Stimulated activated effector memory CD8-positive, alpha-beta T cell treated with anti-CD3 and anti-CD28 coated beads, Interleukin-12 subunit alpha, Interleukin-12 subunit beta, amount 100 ng/mL, for 72 hours (primary cell): Measurements from ENCODE around the gene SULT2B1.

Experiments
- ATAC-seq: fragments of 150-1000 bp; cut with Tn5 transposase; 2 replicates; pipeline ENCODE4 v1.10.0; 2021
- DNase-seq, 2 donors: peaks; one replicate each; pipeline ENCODE4 v3.0.0; 2021 to 2022; ENCODE audit warnings: low spot score in 2 of 2
- H3K27ac Mint-ChIP-seq: one replicate; pipeline ENCODE4 v1.8.0; 2022; ENCODE audit warnings: mild to moderate bottlenecking, mixed read lengths
- H3K36me3 Mint-ChIP-seq: one replicate; pipeline ENCODE4 v1.8.0; 2022; ENCODE audit warnings: mild to moderate bottlenecking, mixed read lengths
- H3K4me1 Mint-ChIP-seq: one replicate; pipeline ENCODE4 v1.8.0; 2022; ENCODE audit warnings: mixed read lengths
- H3K4me3 Mint-ChIP-seq: one replicate; pipeline ENCODE4 v1.8.0; 2022; ENCODE audit warnings: mild to moderate bottlenecking, mixed read lengths
- H3K9me3 Mint-ChIP-seq: one replicate; pipeline ENCODE4 v1.8.0; 2022; ENCODE audit warnings: mixed read lengths

SULT2B1 gene

GRCh38 chr19:48598996-48599700, 47.2 kb downstream of the SULT2B1 start:
- peak overlapping the region; percentile 56 for H3K27ac Mint-ChIP-seq
- H3K9me3 Mint-ChIP-seq, result no peaks in the 10 kb centered on the region
- H3K4me3 Mint-ChIP-seq, result no peak overlapping the region
- ATAC-seq (no peak), DNase-seq (no peak)
- peaks cover 12% of the 10 kb centered on the region for H3K4me1 Mint-ChIP-seq
- peaks cover 24% of the 10 kb centered on the region for H3K36me3 Mint-ChIP-seq

- no peak for ATAC-seq
- H3K36me3 Mint-ChIP-seq, result peaks cover 9% of the 10 kb centered on the region
- peaks cover 5% of the 10 kb centered on the region for H3K4me1 Mint-ChIP-seq
- no peaks in the 10 kb centered on the region for H3K9me3 Mint-ChIP-seq
- H3K27ac Mint-ChIP-seq, result no peak overlapping the region
- DNase-seq, result no peak
- no peak overlapping the region for H3K4me3 Mint-ChIP-seq
These were observed 48.9 kb downstream of the SULT2B1 start for GRCh38 chr19:48600679-48601417.

- no peak overlapping the region for H3K27ac Mint-ChIP-seq
- no peak for ATAC-seq
- H3K4me3 Mint-ChIP-seq, result no peak overlapping the region
- H3K4me1 Mint-ChIP-seq, result peaks cover 5% of the 10 kb centered on the region
- no peak for DNase-seq
- H3K36me3 Mint-ChIP-seq, result no peaks in the 10 kb centered on the region
- no peaks in the 10 kb centered on the region for H3K9me3 Mint-ChIP-seq
These were observed 51.0 kb downstream of the SULT2B1 start for GRCh38 chr19:48603001-48603400.

GRCh38 chr19:48603449-48603848, 51.5 kb downstream of the SULT2B1 start:
- no peaks in the 10 kb centered on the region for H3K36me3 Mint-ChIP-seq
- H3K4me1 Mint-ChIP-seq, result peaks cover 4% of the 10 kb centered on the region
- no peak for ATAC-seq
- H3K27ac Mint-ChIP-seq, result no peak overlapping the region
- H3K9me3 Mint-ChIP-seq, result no peaks in the 10 kb centered on the region
- no peak overlapping the region for H3K4me3 Mint-ChIP-seq
- DNase-seq, result no peak

GRCh38 chr19:48603850-48604249, 51.9 kb downstream of the SULT2B1 start:
- Mint-ChIP-seq H3K27ac (no peak overlapping the region), H3K9me3 (no peaks in the 10 kb centered on the region)
- no peak for ATAC-seq

GRCh38 chr19:48606463-48607358, 54.7 kb downstream of the SULT2B1 start, which contains the start of gene SPACA4:
SPACA4 (plus strand) TSS chr19:48606742; CDS start chr19:48606979, 237 bp downstream.
- H3K4me1 Mint-ChIP-seq, result peaks cover 5% of the 10 kb centered on the region
- DNase-seq, result no peak
- no peak for ATAC-seq
- no peaks in the 10 kb centered on the region for H3K36me3 Mint-ChIP-seq
- H3K9me3 Mint-ChIP-seq, result no peaks in the 10 kb centered on the region
- no peak within 1 kb of the TSS for H3K27ac Mint-ChIP-seq
- no peak within 1 kb of the TSS for H3K4me3 Mint-ChIP-seq

More at GRCh38 chr19:48603850-48604249, 51.9 kb downstream of the SULT2B1 start:
- no peak for DNase-seq
- no peak overlapping the region for H3K4me3 Mint-ChIP-seq
- H3K4me1 Mint-ChIP-seq, result peaks cover 3% of the 10 kb centered on the region
- no peaks in the 10 kb centered on the region for H3K36me3 Mint-ChIP-seq

- ATAC-seq, result no peak
- H3K9me3 Mint-ChIP-seq, result no peaks in the 10 kb centered on the region
- no peak overlapping the region for H3K4me3 Mint-ChIP-seq
- no peak overlapping the region for H3K27ac Mint-ChIP-seq
- H3K36me3 Mint-ChIP-seq, result peaks cover 5% of the 10 kb centered on the region
- peaks cover 5% of the 10 kb centered on the region for H3K4me1 Mint-ChIP-seq
- DNase-seq, result no peak
These were observed 55.4 kb downstream of the SULT2B1 start for GRCh38 chr19:48607359-48607755.

GRCh38 chr19:48608798-48609263, 56.9 kb downstream of the SULT2B1 start:
- Mint-ChIP-seq H3K27ac (no peak overlapping the region), H3K36me3 (peaks cover 11% of the 10 kb centered on the region), H3K9me3 (no peaks in the 10 kb centered on the region), H3K4me1 (peaks cover 8% of the 10 kb centered on the region), H3K4me3 (no peak overlapping the region)
- no peak for DNase-seq
- ATAC-seq, result peak; percentile 80

GRCh38 chr19:48609571-48610108, 57.7 kb downstream of the SULT2B1 start:
- Mint-ChIP-seq H3K4me1 (peaks cover 12% of the 10 kb centered on the region), H3K27ac (no peak overlapping the region), H3K9me3 (no peaks in the 10 kb centered on the region), H3K36me3 (peaks cover 19% of the 10 kb centered on the region), H3K4me3 (no peak overlapping the region)
- no peak for DNase-seq
- no peak for ATAC-seq

GRCh38 chr19:48611872-48612271, 59.9 kb downstream of the SULT2B1 start:
- peaks cover 29% of the 10 kb centered on the region for H3K4me1 Mint-ChIP-seq
- peaks cover 42% of the 10 kb centered on the region for H3K36me3 Mint-ChIP-seq
- H3K4me3 Mint-ChIP-seq, result no peak overlapping the region
- H3K27ac Mint-ChIP-seq, result peak overlapping the region; percentile 73
- H3K9me3 Mint-ChIP-seq, result no peaks in the 10 kb centered on the region
- ATAC-seq (no peak), DNase-seq (no peak)

GRCh38 chr19:48613024-48613851, 61.3 kb downstream of the SULT2B1 start:
- ATAC-seq, result peak; percentile 1
- Mint-ChIP-seq H3K4me3 (peak overlapping the region; percentile 14), H3K36me3 (peaks cover 55% of the 10 kb centered on the region), H3K4me1 (peaks cover 42% of the 10 kb centered on the region), H3K9me3 (no peaks in the 10 kb centered on the region), H3K27ac (peak overlapping the region; percentile 99)
- DNase-seq, result no peak

- H3K4me3 Mint-ChIP-seq, result peak overlapping the region; percentile 14
These were observed 62.0 kb downstream of the SULT2B1 start for GRCh38 chr19:48613852-48614435.

GRCh38 chr19:48614436-48615230, 62.7 kb downstream of the SULT2B1 start, which contains the start of gene FAM83E:
FAM83E (minus strand) TSS chr19:48615076; CDS start chr19:48613372, 1,704 bp downstream.
- Mint-ChIP-seq H3K4me1 (peaks cover 47% of the 10 kb centered on the region), H3K27ac (peak within 1 kb of the TSS; percentile 99), H3K9me3 (no peaks in the 10 kb centered on the region), H3K4me3 (peak within 1 kb of the TSS; percentile 91), H3K36me3 (peaks cover 69% of the 10 kb centered on the region)
- ATAC-seq, result no peak
- no peak for DNase-seq

More at GRCh38 chr19:48613852-48614435, 62.0 kb downstream of the SULT2B1 start:
- DNase-seq (no peak), ATAC-seq (peak; percentile 2)
- Mint-ChIP-seq H3K36me3 (peaks cover 62% of the 10 kb centered on the region), H3K27ac (peak overlapping the region; percentile 99), H3K4me1 (peaks cover 46% of the 10 kb centered on the region), H3K9me3 (no peaks in the 10 kb centered on the region)
